ENCODE results near the gene PRKAG2.

DNA sequence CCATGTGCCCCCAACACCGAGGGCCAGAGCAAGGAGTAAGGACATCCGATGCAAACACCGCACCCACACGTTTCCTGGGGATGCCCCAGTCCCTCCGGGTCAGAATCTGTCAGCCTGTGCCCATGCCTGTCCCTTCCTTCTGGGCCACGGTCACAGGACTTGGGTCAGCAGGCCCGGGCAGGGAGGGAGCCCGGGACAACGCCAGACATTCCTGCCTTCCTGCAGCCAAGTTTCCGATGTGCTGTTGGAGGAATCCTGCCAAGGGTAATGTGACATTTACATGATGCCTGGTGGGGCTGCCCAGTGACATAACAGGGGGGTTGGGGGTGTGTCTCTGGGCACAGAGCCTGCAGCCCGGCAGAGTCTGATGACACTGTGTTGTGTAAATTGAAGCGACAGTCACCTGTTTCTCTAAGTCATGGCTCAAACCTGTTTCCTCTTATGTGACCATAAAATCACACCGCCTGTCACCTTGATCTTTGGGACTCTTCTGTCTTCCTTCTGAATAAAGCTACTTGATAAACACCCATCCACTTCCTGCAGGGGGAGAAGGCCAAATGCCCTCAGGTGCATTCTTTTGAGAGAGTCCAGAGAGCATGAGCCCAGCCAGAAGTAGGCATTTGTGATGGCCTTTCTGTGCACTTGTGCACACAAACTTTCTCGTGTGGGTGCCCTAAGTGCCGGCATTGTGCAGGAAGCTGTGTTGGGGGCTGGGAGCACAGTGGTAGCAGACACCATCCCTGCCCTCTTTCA, 181.9 kb downstream of the PRKAG2 start:
- TF ChIP-seq, protein P1, sequence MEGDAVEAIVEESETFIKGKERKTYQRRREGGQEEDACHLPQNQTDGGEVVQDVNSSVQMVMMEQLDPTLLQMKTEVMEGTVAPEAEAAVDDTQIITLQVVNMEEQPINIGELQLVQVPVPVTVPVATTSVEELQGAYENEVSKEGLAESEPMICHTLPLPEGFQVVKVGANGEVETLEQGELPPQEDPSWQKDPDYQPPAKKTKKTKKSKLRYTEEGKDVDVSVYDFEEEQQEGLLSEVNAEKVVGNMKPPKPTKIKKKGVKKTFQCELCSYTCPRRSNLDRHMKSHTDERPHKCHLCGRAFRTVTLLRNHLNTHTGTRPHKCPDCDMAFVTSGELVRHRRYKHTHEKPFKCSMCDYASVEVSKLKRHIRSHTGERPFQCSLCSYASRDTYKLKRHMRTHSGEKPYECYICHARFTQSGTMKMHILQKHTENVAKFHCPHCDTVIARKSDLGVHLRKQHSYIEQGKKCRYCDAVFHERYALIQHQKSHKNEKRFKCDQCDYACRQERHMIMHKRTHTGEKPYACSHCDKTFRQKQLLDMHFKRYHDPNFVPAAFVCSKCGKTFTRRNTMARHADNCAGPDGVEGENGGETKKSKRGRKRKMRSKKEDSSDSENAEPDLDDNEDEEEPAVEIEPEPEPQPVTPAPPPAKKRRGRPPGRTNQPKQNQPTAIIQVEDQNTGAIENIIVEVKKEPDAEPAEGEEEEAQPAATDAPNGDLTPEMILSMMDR (conservative IDR thresholded peaks at IDR 0.05 in 1 of 2, IDR thresholded peaks at IDR 0.05 in 1 of 2; ENCODE audit: extremely low read depth in 1 of 2, insufficient read depth in 1 of 2, low read depth in 1 of 2, low read length in 2 of 2) = no peak
- TF ChIP-seq EZH2 (IDR thresholded peaks at IDR 0.05; ENCODE audit: borderline replicate concordance, low read length) = no peak

Measured in mammary epithelial cell (primary cell).